Measurements from ENCODE around the gene KRTAP12-1.
"Not testable (repeated sequence)": the region's sequence is repeated elsewhere in the genome, so short reads cannot be mapped to it uniquely, and the experiment has no call there.

KRTAP12-1 gene

GRCh38 chr21:44644878-44645277, 37.1 kb downstream of the KRTAP12-1 start:
- no peak for DNase-seq (ENCODE audit: low read depth)

GRCh38 chr21:44643741-44644310, 38.1 kb downstream of the KRTAP12-1 start:
- DNase-seq (ENCODE audit: low read depth), result no peak

GRCh38 chr21:44640761-44641160, 41.2 kb downstream of the KRTAP12-1 start:
- DNase-seq (ENCODE audit: low read depth), result no peak

- no peak for DNase-seq (ENCODE audit: low read depth)
Observed at GRCh38 chr21:44639331-44639655, 42.7 kb downstream of the KRTAP12-1 start.

GRCh38 chr21:44638506-44639330, 43.2 kb downstream of the KRTAP12-1 start:
- DNase-seq (ENCODE audit: low read depth), result not testable (repeated sequence)

- not testable (repeated sequence) for DNase-seq (ENCODE audit: low read depth)
Observed at GRCh38 chr21:44637851-44638348, 44.1 kb downstream of the KRTAP12-1 start.

- DNase-seq (ENCODE audit: low read depth), result no peak
Observed at GRCh38 chr21:44637018-44637850, 44.7 kb downstream of the KRTAP12-1 start, which contains the start of gene KRTAP10-10. KRTAP10-10 (plus strand) TSS chr21:44637356; CDS start chr21:44637418, 62 bp downstream.

GRCh38 chr21:44636209-44637017, 45.5 kb downstream of the KRTAP12-1 start:
- DNase-seq (ENCODE audit: low read depth), result no peak

GRCh38 chr21:44632067-44632466, 49.9 kb downstream of the KRTAP12-1 start:
- no peak for DNase-seq (ENCODE audit: low read depth)

Data from GM04504 (cell line).